ENCODE data around the gene SRPK1.
"Not testable (repeated sequence)": the region's sequence is repeated elsewhere in the genome, so short reads cannot be mapped to it uniquely, and the experiment has no call there.

The SRPK1 gene

GRCh38 chr6:35935469-35935868, 14.6 kb upstream of the SRPK1 start:
- no peak for DNase-seq (ENCODE audit: low read depth)
- no peak overlapping the region for H3K4me3 ChIP-seq (ENCODE audit: low read depth, low read length)

- H3K4me3 ChIP-seq (ENCODE audit: low read depth, low read length), result no peak overlapping the region
- no peak for DNase-seq (ENCODE audit: low read depth)
Observed at GRCh38 chr6:35933844-35934243, 12.9 kb upstream of the SRPK1 start.

DNA sequence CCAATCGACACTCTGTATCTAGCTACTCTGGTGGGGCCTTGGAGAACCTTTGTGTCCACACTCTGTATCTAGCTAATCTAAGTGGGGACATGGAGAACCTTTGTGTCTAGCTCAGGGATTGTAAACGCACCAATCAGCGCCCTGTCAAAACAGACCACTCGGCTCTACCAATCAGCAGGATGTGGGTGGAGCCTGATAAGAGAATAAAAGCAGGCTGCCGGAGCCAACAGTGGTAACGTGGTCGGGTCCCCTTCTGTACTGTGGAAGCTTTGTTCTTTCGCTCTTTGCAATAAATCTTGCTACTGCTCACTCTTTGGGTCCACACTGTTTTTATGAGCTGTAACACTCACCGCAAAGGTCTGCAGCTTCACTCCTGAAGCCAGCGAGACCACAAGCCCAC, 11.0 kb upstream of the SRPK1 start:
- not testable (repeated sequence) for DNase-seq (ENCODE audit: low read depth); H3K4me3 ChIP-seq (ENCODE audit: low read depth, low read length)

GRCh38 chr6:35931120-35931561, 10.2 kb upstream of the SRPK1 start:
- H3K4me3 ChIP-seq (ENCODE audit: low read depth, low read length), result no peak overlapping the region
- no peak for DNase-seq (ENCODE audit: low read depth)

GRCh38 chr6:35929601-35930000, 8.7 kb upstream of the SRPK1 start:
- no peak overlapping the region for H3K4me3 ChIP-seq (ENCODE audit: low read depth, low read length)
- no peak for DNase-seq (ENCODE audit: low read depth)

GRCh38 chr6:35926509-35927215, 5.8 kb upstream of the SRPK1 start:
- H3K4me3 ChIP-seq (ENCODE audit: low read depth, low read length), result no peak overlapping the region
- DNase-seq (ENCODE audit: low read depth), result no peak

DNA sequence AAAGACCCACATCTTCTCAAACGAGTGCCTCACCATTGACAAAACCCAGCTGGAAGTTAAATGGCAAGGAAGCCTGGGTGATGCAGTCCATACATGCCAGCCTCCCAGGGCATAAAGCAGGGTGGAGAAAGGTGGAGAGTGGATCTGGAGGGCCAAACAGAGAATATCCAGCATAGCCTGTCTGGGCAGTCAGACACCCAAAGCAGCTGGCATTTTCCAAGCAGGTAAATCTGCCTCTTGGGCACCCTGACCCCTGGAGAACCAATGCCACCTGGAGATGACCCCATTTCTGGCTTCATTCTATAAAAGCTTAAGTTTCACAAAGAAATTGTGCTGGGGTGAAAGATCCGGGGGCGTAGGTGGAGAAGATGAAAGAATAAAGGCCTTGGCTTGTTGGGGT, 5.1 kb upstream of the SRPK1 start:
- DNase-seq (ENCODE audit: low read depth), result no peak
- no peak overlapping the region for H3K4me3 ChIP-seq (ENCODE audit: low read depth, low read length)

DNA sequence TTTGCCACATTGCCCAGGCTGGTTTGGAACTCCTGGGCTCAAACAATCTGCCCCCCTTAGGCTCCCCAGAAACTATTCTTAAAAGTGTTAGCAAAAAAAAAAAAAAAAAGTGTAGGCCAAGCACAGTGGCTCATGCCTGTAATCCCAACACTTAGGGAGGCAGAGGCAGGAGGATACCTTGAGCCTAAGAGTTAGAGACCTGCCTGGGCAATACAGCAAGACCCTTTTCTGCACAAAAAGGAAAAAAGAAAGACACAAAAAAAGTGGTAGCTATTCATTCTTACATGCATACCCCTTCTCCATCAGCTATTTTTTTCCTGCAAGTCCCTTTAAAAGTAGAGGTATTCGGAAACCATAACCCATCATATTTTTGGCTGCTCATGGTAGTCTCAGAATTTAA, 3.2 kb upstream of the SRPK1 start:
- no peak overlapping the region for H3K4me3 ChIP-seq (ENCODE audit: low read depth, low read length)
- no peak for DNase-seq (ENCODE audit: low read depth)

DNA sequence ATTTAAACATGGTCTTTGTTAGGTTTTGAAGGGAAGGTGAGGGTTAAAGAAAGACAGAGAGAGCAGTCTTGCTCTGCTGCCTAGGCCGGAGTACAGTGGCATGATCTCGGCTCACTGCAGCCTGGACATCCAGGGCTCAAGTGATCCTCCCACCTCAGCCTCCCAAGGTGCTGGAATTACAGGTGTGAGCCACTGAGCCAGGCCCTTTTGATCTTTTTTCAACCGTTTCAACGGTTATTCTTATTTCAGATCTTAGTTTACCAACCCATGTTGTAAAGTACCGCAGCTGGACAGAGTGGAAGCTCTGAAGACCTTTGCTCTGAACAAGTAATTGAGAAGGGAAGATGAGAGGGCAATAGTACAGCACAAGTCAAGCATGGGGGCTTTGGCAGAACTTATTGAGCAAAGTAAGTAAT, 1.2 kb upstream of the SRPK1 start:
- H3K4me3 ChIP-seq (ENCODE audit: low read depth, low read length), result no peak overlapping the region
- no peak for DNase-seq (ENCODE audit: low read depth)

GRCh38 chr6:35919827-35920751, 809 bp downstream of the SRPK1 start:
- DNase-seq (ENCODE audit: low read depth), result no peak
- peak overlapping the region; percentile 81 for H3K4me3 ChIP-seq (ENCODE audit: low read depth, low read length)

DNA sequence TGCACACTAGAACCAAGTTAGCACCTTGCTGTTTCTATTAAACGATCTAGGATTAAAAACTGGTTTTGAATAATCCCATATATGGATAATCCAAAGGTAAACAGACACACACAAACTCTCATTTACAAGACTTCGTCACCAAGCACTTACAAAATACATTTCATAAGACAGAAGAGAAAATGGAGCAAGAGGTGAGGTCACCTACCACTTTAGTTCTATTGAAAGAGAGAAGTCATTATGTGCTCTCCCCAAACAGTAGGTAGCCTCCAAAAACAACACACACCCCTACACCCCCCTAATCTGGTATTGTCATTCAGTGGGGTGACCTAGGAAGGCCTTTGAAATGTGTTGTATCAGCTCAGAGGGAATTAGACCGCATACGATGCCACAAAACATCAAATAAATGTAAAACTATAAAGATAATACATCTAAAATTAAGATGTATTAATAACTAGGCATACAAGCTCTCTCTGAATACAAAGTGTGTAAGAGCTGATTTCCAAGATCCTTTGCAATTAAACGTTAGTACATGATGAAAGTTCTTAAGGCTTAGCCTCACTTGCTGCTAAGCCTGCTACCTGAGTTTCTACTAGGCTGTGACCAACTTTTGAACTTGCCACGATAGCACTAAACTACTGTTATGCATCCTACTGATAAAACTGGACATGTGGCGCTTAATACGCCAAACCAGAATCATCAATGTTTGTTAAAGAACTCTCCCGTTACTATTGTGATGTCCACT, 1.6 kb downstream of the SRPK1 start:
- no peak for DNase-seq (ENCODE audit: low read depth)
- peak overlapping the region; percentile 81 for H3K4me3 ChIP-seq (ENCODE audit: low read depth, low read length)

GRCh38 chr6:35916893-35917292, 4.0 kb downstream of the SRPK1 start:
- not testable (repeated sequence) for DNase-seq (ENCODE audit: low read depth); H3K4me3 ChIP-seq (ENCODE audit: low read depth, low read length)

- no peak overlapping the region for H3K4me3 ChIP-seq (ENCODE audit: low read depth, low read length)
- no peak for DNase-seq (ENCODE audit: low read depth)
Observed at GRCh38 chr6:35916056-35916455, 4.8 kb downstream of the SRPK1 start.

GRCh38 chr6:35914536-35914935, 6.4 kb downstream of the SRPK1 start:
- no peak for DNase-seq (ENCODE audit: low read depth)
- no peak overlapping the region for H3K4me3 ChIP-seq (ENCODE audit: low read depth, low read length)

DNA sequence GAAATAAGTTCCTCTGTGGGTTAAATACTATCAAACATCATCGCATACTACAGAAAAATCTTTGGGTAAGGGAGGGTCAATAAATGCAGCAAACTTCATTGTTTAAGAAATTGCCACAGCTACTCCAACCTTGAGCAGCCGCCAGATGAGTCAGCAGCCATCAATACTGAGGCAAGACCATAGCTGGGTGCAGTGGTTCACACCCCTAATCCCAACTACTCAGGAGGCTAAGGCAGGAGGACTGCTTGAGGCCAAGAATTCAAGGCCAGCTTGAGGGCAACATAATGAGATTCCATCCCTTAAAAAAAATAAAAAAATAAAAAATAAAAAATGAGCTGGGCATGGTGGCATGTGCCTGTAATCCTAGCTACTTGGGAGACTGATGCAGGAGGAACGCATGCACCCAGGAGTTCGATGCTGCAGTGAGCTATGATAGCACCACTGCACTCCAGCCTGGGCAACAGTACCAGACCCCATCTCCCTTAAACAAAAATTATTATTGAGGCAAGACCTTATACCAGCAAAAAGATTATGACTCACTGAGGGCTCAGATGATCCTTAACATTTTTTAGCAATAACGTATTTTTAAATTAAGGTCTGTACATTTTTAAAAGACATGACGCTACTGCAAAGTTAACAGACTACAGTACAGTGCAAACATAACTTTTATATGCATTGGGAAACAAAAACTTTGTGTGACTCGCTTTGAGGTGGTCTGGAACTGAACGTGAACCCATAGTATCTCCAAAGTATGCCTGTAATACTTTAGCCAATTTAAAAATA, 8.8 kb downstream of the SRPK1 start:
- DNase-seq (ENCODE audit: low read depth), result no peak
- no peak overlapping the region for H3K4me3 ChIP-seq (ENCODE audit: low read depth, low read length)

- H3K4me3 ChIP-seq (ENCODE audit: low read depth, low read length); DNase-seq (ENCODE audit: low read depth): not testable (repeated sequence)
Observed at GRCh38 chr6:35909571-35909970, 11.3 kb downstream of the SRPK1 start.

DNA sequence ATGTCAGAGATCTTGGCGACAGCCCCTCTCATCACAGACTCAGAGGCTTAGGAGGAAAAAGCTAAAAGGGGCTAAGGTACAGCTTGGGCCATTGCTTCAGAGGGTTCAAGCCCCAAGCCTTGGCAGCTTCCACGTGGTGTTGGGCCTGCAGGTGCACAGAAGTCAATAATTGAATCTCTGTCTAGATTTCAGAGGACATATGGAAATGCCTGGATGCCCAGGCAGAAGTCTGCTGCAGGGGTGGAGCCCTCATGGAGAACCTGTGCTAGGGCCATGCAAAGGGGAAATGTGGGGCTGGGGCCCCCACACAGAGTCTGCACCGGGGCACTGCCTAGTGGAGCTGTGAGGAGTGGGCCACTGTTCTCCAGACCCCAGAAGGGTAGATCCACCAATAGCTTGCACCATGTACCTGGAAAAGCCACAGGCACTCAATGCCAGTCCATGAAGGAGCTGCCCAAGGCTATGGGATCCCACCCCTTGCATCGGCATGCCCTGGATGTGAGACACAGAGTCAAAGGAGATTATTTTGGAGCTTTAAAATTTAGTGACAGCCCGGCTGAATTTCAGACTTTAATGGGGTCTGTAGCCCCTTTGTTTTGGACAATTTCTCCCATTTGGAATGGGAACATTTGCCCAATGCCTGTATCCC, 12.0 kb downstream of the SRPK1 start:
- not testable (repeated sequence) for H3K4me3 ChIP-seq (ENCODE audit: low read depth, low read length); DNase-seq (ENCODE audit: low read depth)

GRCh38 chr6:35907750-35908149, 13.1 kb downstream of the SRPK1 start:
- no peak for DNase-seq (ENCODE audit: low read depth)
- H3K4me3 ChIP-seq (ENCODE audit: low read depth, low read length), result no peak overlapping the region

DNA sequence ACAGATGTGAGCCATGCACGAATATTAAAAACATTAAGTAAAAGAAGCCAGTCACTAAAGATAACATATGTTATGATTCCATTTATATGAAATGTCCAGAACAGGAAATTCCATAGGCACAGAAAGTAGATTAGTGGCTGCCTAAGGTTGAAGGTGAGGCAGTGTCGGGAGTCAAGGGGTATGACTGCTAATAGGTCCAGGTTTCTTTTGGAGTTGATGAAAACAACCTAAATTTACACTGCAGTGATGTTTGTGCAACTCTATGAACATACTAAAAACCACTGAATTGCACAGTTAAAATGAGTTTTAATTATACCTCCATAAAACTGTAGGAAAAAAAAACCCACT, 14.4 kb downstream of the SRPK1 start:
- DNase-seq (ENCODE audit: low read depth), result no peak
- no peak overlapping the region for H3K4me3 ChIP-seq (ENCODE audit: low read depth, low read length)

All from skeletal muscle cell (primary cell).